Nephron (organoid): Measurements from ENCODE around the gene CEMIP.

Experiments
- H3K27ac Mint-ChIP-seq, 3 experiments: 2 replicates each; pipeline ENCODE4 v1.8.0; 2020; ENCODE audit warnings: mixed read lengths in 3 of 3, mild to moderate bottlenecking in 2 of 3, moderate library complexity in 1 of 3
- H3K27me3 Mint-ChIP-seq: 2 replicates; pipeline ENCODE4 v1.8.0; 2021; ENCODE audit warnings: low read depth, mild to moderate bottlenecking, moderate library complexity, mixed read lengths
- H3K36me3 Mint-ChIP-seq: 2 replicates; pipeline ENCODE4 v1.8.0; 2020; ENCODE audit warnings: low read depth, mixed read lengths
- H3K4me1 Mint-ChIP-seq: 2 replicates; pipeline ENCODE4 v1.8.0; 2020; ENCODE audit warnings: mixed read lengths
- H3K4me3 Mint-ChIP-seq, 3 experiments: 2 replicates each; pipeline ENCODE4 v1.8.0; 2020; ENCODE audit warnings: mild to moderate bottlenecking in 3 of 3, mixed read lengths in 3 of 3, moderate library complexity in 2 of 3
- H3K9me3 Mint-ChIP-seq: 2 replicates; pipeline ENCODE4 v1.8.0; 2020; ENCODE audit warnings: mixed read lengths
- CTCF ChIP-seq, 3 experiments: fragments of 200-600 bp; sonication (generic); IDR thresholded peaks; one replicate each; pipeline ENCODE4 v1.5.0; 2021; ENCODE audit warnings: antibody characterized with exemption in 3 of 3; ENCODE audit not compliant: unreplicated experiment in 3 of 3

The CEMIP gene

GRCh38 chr15:80776420-80777045 lies 2.6 kb upstream of the CEMIP start:
- H3K4me3 Mint-ChIP-seq = peak overlapping the region in 1 of 3 experiments; percentile 34

GRCh38 chr15:80777137-80777536 lies 2.0 kb upstream of the CEMIP start:
- H3K9me3 Mint-ChIP-seq = no peaks in the 10 kb centered on the region
- no peak for TF ChIP-seq CTCF (IDR thresholded peaks at IDR 0.05; ENCODE audit: unreplicated experiment in 3 of 3)
- no peak overlapping the region for H3K27ac Mint-ChIP-seq
- no peaks in the 10 kb centered on the region for H3K36me3 Mint-ChIP-seq
- peaks cover 43% of the 10 kb centered on the region for H3K4me1 Mint-ChIP-seq
- peak overlapping the region in 1 of 3 experiments; percentile 66 for H3K4me3 Mint-ChIP-seq
- peaks cover 53% of the 10 kb centered on the region for H3K27me3 Mint-ChIP-seq

More at GRCh38 chr15:80776420-80777045, 2.6 kb upstream of the CEMIP start:
- H3K9me3 Mint-ChIP-seq = no peaks in the 10 kb centered on the region
- peaks cover 43% of the 10 kb centered on the region for H3K4me1 Mint-ChIP-seq
- no peak overlapping the region for H3K27ac Mint-ChIP-seq
- peak; percentile 75 to 83 (median 80) for TF ChIP-seq CTCF (IDR thresholded peaks at IDR 0.05; ENCODE audit: unreplicated experiment in 3 of 3)
- peaks cover 46% of the 10 kb centered on the region for H3K27me3 Mint-ChIP-seq
- no peaks in the 10 kb centered on the region for H3K36me3 Mint-ChIP-seq

- Mint-ChIP-seq H3K4me1 (peaks cover 43% of the 10 kb centered on the region), H3K27ac (no peak overlapping the region), H3K36me3 (no peaks in the 10 kb centered on the region), H3K9me3 (no peaks in the 10 kb centered on the region), H3K4me3 (peak overlapping the region; percentile 61 to 66 (median 63)), H3K27me3 (peaks cover 61% of the 10 kb centered on the region)
- TF ChIP-seq CTCF (IDR thresholded peaks at IDR 0.05; ENCODE audit: unreplicated experiment in 3 of 3) = no peak
Observed at GRCh38 chr15:80777826-80778620, 1.1 kb upstream of the CEMIP start.

GRCh38 chr15:80778621-80778963 lies 578 bp upstream of the CEMIP start:
- no peak overlapping the region for H3K27ac Mint-ChIP-seq
- peaks cover 66% of the 10 kb centered on the region for H3K27me3 Mint-ChIP-seq
- peaks cover 42% of the 10 kb centered on the region for H3K4me1 Mint-ChIP-seq
- no peaks in the 10 kb centered on the region for H3K36me3 Mint-ChIP-seq
- H3K9me3 Mint-ChIP-seq = no peaks in the 10 kb centered on the region
- H3K4me3 Mint-ChIP-seq = no peak overlapping the region
- TF ChIP-seq CTCF (IDR thresholded peaks at IDR 0.05; ENCODE audit: unreplicated experiment in 3 of 3) = no peak

- peak overlapping the region; percentile 79 to 89 (median 84) for H3K4me3 Mint-ChIP-seq
- no peak overlapping the region for H3K27ac Mint-ChIP-seq
- no peak for TF ChIP-seq CTCF (IDR thresholded peaks at IDR 0.05; ENCODE audit: unreplicated experiment in 3 of 3)
- H3K4me1 Mint-ChIP-seq = peaks cover 34% of the 10 kb centered on the region
- H3K27me3 Mint-ChIP-seq = peaks cover 73% of the 10 kb centered on the region
- no peaks in the 10 kb centered on the region for H3K36me3 Mint-ChIP-seq
- H3K9me3 Mint-ChIP-seq = no peaks in the 10 kb centered on the region
Observed at GRCh38 chr15:80779658-80780415, 667 bp downstream of the CEMIP start.
